HG03558 (cell line): ENCODE results near the gene ATP1A1.

Source experiments
- ATAC-seq: cut with Tn5 transposase; IDR thresholded peaks from one replicate; pipeline ENCODE4 v1.9.1; 2021; ENCODE audit warnings: moderate number of reproducible peaks; ENCODE audit not compliant: unreplicated experiment; ENCODE audit errors: extremely low read depth

Gene ATP1A1

GRCh38 chr1:116429821-116430374 is 56.9 kb downstream of the ATP1A1 start:
- no peak for ATAC-seq

- ATAC-seq = no peak
These were observed 58.9 kb downstream of the ATP1A1 start for GRCh38 chr1:116431870-116432500.

- no peak for ATAC-seq
These were observed 59.7 kb downstream of the ATP1A1 start for GRCh38 chr1:116432655-116433265.

- ATAC-seq = no peak
These were observed 60.5 kb downstream of the ATP1A1 start for GRCh38 chr1:116433275-116434257.

- ATAC-seq = no peak
These were observed 61.8 kb downstream of the ATP1A1 start for GRCh38 chr1:116434849-116435248.

- no peak for ATAC-seq
These were observed 63.0 kb downstream of the ATP1A1 start for GRCh38 chr1:116435806-116436610.

- no peak for ATAC-seq
These were observed 63.5 kb downstream of the ATP1A1 start for GRCh38 chr1:116436611-116436970.

GRCh38 chr1:116439701-116440100 is 66.7 kb downstream of the ATP1A1 start:
- ATAC-seq = no peak

- no peak for ATAC-seq
These were observed 67.7 kb downstream of the ATP1A1 start for GRCh38 chr1:116440731-116441130.

GRCh38 chr1:116445534-116445933 is 72.5 kb downstream of the ATP1A1 start:
- ATAC-seq = no peak

- ATAC-seq = no peak
These were observed 73.6 kb downstream of the ATP1A1 start for GRCh38 chr1:116446686-116447085.

GRCh38 chr1:116448785-116449385 is 75.8 kb downstream of the ATP1A1 start:
- no peak for ATAC-seq

- ATAC-seq = no peak
These were observed 76.5 kb downstream of the ATP1A1 start for GRCh38 chr1:116449578-116449977.

- no peak for ATAC-seq
These were observed 78.7 kb downstream of the ATP1A1 start for GRCh38 chr1:116451702-116452101.

- ATAC-seq = no peak
These were observed 80.4 kb downstream of the ATP1A1 start for GRCh38 chr1:116453481-116453880.

- no peak for ATAC-seq
These were observed 80.9 kb downstream of the ATP1A1 start for GRCh38 chr1:116453906-116454305.
